WTC11 (cell line): Measurements from ENCODE around the gene LATS2.

ENCODE experiments used
- CREB1 ChIP-seq: sonication (generic); formaldehyde crosslinking; IDR thresholded peaks from 2 replicates; pipeline ENCODE4 v1.8.0; 2023; ENCODE audit warnings: mild to moderate bottlenecking, missing genetic modification reagents
- CTCF ChIP-seq: fragments of 200-600 bp; IDR thresholded peaks from 2 replicates; pipeline ENCODE4 v1.8.0; 2022; ENCODE audit warnings: antibody characterized with exemption
- E2F4 ChIP-seq: sonication (generic); formaldehyde crosslinking; IDR thresholded peaks from 2 replicates; pipeline ENCODE4 v1.8.1; 2022; ENCODE audit warnings: low read depth, mild to moderate bottlenecking, moderate library complexity, missing genetic modification reagents, borderline replicate concordance
- FOXP4 ChIP-seq: sonication (generic); formaldehyde crosslinking; IDR thresholded peaks from 2 replicates; pipeline ENCODE4 v1.8.0; 2022; ENCODE audit warnings: mild to moderate bottlenecking, missing genetic modification reagents
- HMGXB4 ChIP-seq: sonication (generic); formaldehyde crosslinking; IDR thresholded peaks from 2 replicates; pipeline ENCODE4 v1.8.1; 2023; ENCODE audit warnings: mild to moderate bottlenecking, moderate library complexity, missing genetic modification reagents
- MAX ChIP-seq: sonication (generic); formaldehyde crosslinking; IDR thresholded peaks from 2 replicates; pipeline ENCODE4 v1.8.0; 2022; ENCODE audit warnings: mild to moderate bottlenecking, missing genetic modification reagents
- NFE2L1 ChIP-seq: sonication (generic); formaldehyde crosslinking; IDR thresholded peaks from 2 replicates; pipeline ENCODE4 v1.8.1; 2023; ENCODE audit warnings: missing genetic modification reagents
- PREB ChIP-seq: sonication (generic); formaldehyde crosslinking; IDR thresholded peaks from 2 replicates; pipeline ENCODE4 v1.8.1; 2022; ENCODE audit warnings: mild to moderate bottlenecking, missing genetic modification reagents, moderate library complexity, borderline replicate concordance
- RELA ChIP-seq: sonication (generic); formaldehyde crosslinking; IDR thresholded peaks from 2 replicates; pipeline ENCODE4 v1.8.1; 2022; ENCODE audit warnings: missing genetic modification reagents, mild to moderate bottlenecking, borderline replicate concordance
- STAT6 ChIP-seq: sonication (generic); formaldehyde crosslinking; conservative IDR thresholded peaks from 2 replicates; pipeline ENCODE4 v1.8.1; 2023; ENCODE audit warnings: mild to moderate bottlenecking, low read depth, missing genetic modification reagents, moderate library complexity
- USF1 ChIP-seq: sonication (generic); formaldehyde crosslinking; IDR thresholded peaks from 2 replicates; pipeline ENCODE4 v1.8.0; 2022; ENCODE audit warnings: mild to moderate bottlenecking, missing genetic modification reagents
- USF2 ChIP-seq: sonication (generic); formaldehyde crosslinking; IDR thresholded peaks from 2 replicates; pipeline ENCODE4 v1.8.1; 2023; ENCODE audit warnings: mild to moderate bottlenecking, missing genetic modification reagents, moderate library complexity
- ZBTB43 ChIP-seq: sonication (generic); formaldehyde crosslinking; IDR thresholded peaks from 2 replicates; pipeline ENCODE4 v1.8.1; 2023; ENCODE audit warnings: mild to moderate bottlenecking, missing genetic modification reagents
- ZSCAN18 ChIP-seq: fragments of 250-450 bp; sonication (Bioruptor Pico); IDR thresholded peaks from 2 replicates; pipeline ENCODE4 v2.1.2; 2022; ENCODE audit warnings: mild to moderate bottlenecking, moderate library complexity

- TF ChIP-seq FOXP4 (CRISPR knock-in tag) (no peak), CTCF (no peak), PREB (no peak), USF2 (CRISPR knock-in tag) (no peak), USF1 (no peak), HMGXB4 (CRISPR knock-in tag) (no peak), ZSCAN18 (CRISPR knock-in tag) (no peak), MAX (CRISPR knock-in tag) (no peak), RELA (CRISPR knock-in tag) (no peak), E2F4 (CRISPR knock-in tag) (no peak), ZBTB43 (CRISPR knock-in tag) (no peak), CREB1 (no peak), NFE2L1 (CRISPR knock-in tag) (no peak), STAT6 (CRISPR knock-in tag) (no peak)
Measured at GRCh38 chr13:21045100-21045499, 16.3 kb downstream of the LATS2 start.
